Measurements from ENCODE around the gene CPEB3.
"Not testable (repeated sequence)": the region's sequence is repeated elsewhere in the genome, so short reads cannot be mapped to it uniquely, and the experiment has no call there.

Gene CPEB3

GRCh38 chr10:92265687-92266258, 25.1 kb downstream of the CPEB3 start:
- DNase-seq = no peak

- DNase-seq = no peak
Observed at GRCh38 chr10:92264249-92264648, 26.6 kb downstream of the CPEB3 start.

DNA sequence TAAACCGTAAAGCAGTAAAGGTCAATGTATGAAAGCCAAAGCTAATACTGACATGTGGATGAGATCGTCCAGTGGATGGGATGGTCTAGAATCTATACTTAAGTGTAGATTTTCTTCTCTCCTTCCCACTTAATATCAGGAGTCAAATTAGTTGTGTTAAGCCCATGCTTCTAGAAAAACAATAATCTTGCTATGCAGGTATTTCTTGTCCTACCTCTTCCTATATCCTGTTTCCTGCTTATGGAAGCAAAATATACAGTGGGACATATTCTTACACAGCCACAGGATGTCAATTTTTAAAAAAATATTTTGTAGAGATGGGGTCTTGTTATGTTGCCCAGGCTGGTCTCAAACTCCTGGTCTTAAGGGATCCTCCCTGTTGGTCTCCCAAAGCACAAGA, 27.5 kb downstream of the CPEB3 start:
- DNase-seq = no peak

DNA sequence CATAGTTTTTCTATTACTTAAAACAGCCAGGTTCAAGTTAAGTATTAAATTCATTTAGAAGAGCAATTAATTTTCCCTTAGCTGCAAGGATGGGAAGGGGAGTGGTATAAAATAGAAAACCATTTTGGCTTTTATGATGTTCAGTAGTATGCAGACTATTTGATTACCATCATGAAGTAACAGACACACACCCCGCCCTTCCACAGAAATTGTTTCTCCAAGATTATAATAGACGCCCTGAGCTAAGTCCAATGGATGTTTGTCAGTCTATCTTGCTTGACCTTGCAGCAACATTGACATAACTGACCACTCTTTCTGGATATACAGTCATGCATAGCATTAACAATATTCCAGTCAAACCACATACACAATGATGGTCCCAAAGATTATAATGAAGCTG, 42.3 kb downstream of the CPEB3 start:
- no peak for DNase-seq

DNA sequence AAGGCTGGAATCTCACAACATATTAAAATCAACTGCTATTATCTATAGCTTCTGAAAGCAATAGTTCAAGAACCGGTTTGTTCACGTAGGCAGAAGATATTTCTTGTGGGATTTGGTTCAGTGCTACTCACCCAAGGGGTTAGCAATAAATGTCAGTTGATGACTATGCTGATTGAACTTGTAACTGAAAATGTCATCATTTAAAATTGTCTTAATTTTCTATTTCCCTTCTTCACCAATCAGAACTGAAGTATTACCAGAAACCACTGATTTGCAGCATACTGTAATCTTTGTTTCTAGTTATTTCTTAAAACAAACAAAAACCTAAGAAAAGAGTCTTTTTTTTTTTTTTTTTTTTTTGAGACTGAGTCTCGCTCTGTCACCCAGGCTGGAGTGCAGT, 46.1 kb downstream of the CPEB3 start:
- DNase-seq = no peak

DNA sequence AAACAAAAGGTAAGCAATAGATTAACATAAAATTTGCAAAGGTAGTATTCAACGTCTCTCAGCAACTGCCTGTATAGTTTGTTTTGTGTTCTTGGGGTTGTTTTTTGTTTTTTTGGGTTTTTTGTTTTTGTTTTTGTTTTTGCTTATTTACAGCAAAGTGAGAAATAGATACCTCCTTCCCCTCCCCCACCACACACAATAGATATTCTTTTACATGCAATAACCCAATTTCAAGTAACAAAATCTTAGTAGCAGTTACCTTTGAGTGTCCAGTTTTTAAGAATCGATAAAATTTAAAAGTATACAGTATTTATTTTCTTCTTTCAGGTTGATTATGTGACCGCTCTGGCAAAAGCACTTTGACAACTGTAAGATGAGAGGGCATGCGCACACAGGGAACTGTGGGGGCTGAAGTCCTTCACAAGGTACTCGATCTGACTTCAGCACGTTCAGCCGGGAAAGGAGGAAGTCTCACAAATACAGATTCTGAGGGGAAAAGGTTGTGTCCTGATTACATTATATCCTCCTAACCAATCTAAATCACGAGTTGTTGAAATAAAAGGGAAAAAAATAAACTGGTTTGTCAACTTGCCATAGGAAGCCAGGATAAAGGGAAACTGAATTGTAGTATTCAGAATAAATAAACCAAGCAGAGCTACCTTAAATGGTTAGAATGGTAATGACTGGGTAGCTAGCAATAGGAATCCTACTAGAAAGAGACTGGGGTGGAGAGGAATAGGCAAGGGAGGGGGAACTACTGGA, 47.8 kb downstream of the CPEB3 start:
- peak; percentile 25 for DNase-seq

DNA sequence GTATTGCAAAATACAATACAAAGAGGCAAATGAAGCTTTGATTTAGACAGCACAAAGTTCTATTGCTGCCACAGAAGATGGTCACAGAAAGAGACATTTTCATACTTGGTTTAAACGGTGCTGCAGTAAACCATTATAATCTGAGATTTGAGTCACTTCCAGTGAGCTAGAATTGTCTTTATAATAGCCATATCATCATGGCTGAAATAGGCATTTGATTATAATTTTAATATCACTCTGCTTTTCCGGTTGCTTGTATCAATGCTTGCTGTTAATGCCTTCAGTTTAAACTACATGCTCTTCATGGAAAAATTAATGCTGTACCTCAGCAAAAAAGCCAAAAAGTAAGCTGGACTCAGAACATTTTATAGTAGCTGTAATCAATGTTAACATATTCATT, 48.5 kb downstream of the CPEB3 start:
- no peak for DNase-seq

DNA sequence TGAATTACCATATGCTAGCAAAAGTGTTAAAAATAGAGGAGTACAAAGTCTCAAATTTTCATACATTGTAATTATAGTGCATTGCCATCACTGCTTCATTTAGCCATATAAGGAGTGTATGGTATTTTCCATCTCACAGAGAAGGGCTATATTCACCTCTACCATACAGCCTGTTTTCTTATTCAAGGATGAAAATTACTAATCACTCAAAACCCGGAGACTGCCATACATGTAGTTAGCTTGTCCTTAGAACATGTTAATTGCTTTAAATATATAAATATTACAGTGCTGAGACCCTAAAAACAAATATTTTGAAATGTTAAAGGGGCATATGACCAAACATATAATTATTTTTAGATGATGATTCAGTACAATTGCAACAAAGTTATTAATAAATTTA, 49.4 kb downstream of the CPEB3 start:
- no peak for DNase-seq

DNA sequence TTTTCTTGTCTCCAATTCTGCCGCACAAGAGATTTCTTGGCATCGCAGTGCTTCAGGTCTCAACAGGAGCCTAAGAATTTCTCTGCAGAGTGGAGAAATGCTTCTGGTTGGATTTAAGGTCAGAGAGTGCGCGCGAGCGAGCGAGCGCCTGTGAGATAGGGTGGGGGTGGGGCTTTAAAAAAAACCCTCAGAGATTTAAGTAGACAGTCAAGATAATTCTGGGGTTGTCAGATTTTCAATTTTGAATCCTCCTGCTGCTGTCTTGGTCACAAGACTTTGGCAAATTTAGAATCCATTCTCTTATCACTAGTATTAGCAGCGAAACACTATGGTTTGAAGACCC, 49.7 kb downstream of the CPEB3 start:
- no peak for DNase-seq

DNA sequence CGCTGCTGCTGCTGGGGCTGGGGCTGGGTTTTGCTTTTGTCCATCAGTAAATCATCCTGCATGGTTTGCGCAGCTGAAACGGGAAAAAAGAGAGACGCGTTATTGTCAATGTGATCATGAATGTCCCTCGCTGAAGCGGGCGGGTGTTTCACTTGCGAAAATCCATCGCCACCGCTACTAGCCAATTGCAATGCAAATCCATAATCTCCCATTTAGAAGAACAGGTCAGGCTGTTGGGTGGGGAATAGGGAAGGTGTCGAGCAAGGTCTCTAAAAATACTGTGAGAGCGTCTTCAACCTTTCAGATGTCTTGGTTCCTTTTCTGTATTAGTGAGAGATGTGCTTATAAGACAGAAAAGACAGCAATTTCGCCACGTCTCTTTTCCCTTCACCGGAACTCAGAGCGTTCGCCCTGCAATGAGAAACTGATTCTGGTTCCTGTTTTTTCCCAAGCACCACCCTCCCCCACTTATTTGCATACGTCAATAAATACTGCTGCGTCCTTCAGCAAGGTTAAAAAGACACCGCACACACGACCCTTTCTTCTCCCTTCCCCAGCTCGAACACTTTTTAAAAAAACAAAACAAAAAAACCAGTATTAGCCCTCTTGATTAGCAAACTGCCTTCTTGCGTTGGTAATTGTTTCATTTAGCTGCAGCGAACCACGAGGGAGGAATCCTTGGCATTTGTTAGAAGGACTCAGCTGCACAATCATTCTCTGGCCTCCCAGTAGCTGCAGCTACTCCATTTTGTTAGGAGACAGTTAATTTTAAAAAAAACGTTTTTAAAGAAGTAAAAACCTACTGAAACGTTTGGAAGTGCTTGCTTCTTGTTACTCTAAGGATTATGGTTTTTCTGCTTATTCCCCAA, 50.4 kb downstream of the CPEB3 start:
- DNase-seq = peak; percentile 45

DNA sequence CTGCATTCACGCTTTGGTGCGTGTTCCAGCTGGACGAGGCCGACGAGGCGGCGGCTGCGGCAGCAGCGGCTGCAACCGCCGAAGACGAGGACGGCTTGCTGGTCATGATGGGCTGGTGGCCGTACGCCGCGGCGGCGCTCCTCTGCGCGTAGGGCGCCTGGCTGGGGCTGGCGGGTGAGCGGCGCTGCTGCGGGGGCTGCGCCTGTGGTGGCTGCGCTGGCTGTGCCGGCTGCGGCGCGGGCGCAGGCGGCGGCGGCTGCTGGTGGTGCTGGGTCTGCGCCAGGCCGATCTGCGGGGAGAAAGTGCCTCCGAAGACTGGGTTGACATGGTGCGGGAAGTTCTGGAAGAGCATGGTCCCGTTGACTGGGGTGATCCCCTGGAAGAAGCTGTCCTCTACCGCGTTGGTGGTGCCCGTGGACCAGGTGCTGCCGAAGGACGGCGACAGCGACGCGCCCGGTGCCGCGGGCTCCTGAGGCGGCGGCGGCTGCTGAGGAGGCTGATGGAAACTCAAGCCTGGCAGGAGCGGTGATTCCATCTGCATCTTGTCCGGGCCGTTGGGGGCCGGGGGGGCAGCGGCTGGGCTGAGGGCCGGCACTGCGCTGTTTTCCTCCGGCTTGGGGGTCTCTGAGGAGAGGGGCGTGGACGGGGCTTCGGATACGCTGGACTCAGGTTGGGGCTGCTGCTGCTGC, 51.1 kb downstream of the CPEB3 start:
- no peak for DNase-seq

GRCh38 chr10:92239151-92239599, 51.7 kb downstream of the CPEB3 start:
- DNase-seq = no peak

DNA sequence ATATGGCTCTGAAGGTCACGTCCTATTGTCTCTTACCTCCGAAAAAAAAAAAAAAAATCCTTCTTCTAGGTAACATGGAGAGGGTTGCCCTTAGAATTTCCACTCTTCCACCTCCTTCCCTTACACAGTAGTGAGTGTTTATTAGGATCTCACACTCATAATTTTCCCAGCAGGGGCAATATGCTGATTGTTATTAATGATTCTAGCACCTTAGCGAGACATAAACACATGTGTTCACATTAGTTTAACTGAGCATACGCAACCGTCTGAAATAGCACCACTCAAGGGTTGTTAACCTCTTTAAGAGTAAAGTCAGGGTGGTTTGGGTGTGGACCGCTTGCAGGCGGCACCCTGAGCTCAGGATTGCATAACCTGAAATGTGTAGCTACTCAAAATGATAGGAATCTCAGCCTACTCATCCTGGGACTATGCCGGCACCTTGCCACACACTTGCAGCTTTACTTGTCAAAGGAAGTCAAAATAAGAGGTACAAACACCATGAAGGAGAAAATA, 52.2 kb downstream of the CPEB3 start:
- DNase-seq = no peak

DNA sequence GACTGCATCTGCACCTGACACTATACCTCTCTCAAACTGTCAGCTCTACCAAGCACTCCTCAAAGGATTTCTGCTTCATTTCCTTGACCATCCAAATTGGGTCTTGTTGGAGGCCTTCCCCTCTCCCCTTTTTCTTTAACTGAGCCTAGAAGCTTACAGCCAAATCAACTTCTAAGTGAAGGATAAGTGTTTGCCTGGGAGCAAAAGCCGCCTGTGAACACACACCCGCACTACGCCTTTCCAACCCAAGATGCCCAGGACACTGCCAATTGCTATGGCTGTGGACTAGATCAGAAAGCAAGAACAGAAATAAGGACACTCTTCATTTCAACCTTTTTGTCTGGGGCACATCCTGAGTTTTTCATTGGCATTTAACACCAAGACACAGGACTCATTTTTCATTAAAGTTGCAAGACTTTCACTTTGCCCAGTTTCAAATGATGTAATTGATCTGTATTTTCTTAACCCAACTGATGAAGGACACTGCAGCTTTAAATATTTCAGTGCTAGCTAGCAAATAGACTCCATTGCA, 52.8 kb downstream of the CPEB3 start:
- DNase-seq = no peak

DNA sequence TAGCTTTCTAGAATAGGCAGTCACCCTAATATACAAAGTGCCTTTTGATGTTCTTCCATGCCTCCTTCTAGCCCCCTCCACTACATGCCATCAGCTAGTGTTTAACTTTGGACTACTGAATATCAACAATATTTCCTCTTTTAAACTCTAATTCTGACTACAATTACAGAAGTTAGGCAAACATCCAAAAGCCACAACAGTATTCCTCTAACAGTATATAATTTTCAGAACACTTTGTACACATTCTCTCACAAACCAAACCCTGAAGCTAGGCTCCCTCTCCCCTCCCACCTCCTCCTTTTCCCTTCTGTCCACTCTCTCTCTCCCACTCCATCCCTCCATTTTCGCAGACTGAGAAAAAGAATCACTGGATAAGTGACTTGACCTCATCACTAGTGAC, 59.7 kb downstream of the CPEB3 start:
- DNase-seq = no peak

DNA sequence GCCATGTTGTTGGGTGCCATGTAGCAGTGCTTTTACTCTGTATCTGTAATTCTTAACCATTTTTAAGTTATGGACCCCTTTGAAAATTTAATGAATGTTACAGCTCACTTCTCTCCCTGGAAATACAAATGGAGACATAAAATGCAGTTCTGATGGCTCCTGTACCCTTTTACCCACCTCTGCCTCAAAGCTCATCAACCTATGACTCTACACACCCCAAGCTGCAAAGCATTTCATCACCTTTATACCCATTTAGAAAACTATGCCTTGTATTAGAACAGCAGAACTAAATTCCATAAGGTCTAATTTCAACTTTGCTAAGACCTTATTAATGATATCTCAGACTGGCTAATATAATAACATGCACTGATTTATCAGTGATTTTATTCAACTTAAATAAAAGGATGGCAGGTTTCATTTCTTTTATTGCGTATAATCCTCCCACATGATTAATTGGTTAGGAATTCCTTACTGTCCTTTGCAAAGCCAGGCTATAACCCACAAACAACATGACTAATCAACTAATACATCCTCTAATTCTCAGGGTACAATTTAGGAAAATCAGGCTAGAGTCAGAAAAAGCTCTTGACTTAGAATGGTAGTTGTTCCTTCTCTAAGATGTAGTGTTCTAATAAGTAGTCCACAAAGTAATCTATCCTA, 68.1 kb downstream of the CPEB3 start:
- no peak for DNase-seq

DNA sequence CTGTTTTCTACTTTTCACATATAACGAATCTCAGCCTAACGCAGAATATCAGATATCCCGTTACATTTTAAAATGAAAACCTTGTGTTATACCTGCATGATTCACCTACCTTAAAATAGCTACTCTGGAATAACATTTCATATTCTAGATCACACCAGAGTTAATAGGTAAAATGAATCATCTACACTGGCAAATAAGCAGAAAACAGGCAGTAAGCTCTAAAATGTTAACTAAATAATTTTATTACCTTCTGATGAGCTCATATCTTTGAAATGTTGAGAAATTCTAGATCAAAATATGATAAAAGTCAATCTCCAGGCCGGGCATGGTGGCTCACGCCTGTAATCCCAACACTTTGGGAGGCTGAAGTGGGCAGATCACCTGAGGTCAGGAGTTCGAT, 71.3 kb downstream of the CPEB3 start:
- no peak for DNase-seq

DNA sequence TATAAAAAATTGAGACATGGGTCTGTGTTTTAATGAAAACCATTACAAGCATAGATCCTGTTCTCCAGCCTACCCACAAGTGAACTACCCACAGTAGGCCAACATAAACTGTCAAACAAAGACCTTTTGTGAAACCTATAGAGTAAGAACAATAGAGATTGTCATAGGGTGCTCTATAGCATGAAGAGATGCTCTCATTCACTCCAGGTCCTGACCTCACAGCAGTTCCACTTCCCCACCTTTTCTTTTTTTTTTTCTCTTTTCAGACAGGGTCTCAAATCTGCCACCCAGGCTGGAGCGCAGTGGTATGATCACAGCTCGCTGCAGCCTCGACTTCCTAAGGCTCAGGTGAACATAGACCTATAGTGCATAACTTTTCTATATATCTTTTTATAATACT, 72.3 kb downstream of the CPEB3 start:
- DNase-seq = no peak

- DNase-seq = not testable (repeated sequence)
Observed at GRCh38 chr10:92216608-92217007, 74.3 kb downstream of the CPEB3 start.

DNA sequence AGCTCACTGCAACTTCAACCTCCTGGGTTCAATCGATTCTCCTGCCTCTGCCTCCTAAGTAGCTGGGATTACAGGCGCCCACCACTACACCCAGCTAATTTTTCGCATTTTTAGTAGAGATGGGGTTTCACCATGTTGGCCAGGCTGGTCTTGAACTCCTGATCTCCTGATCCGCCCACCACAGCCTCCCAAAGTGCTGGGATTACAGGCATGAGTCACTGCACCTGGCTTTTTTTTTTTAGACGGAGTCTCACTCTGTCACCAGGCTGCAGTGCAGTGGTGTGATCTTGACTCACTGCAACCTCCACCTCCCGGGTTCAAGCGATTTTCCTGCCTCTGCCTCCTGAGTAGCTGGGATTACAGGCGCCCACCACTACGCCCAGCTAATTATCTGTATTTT, 75.7 kb downstream of the CPEB3 start:
- DNase-seq = not testable (repeated sequence)

DNA sequence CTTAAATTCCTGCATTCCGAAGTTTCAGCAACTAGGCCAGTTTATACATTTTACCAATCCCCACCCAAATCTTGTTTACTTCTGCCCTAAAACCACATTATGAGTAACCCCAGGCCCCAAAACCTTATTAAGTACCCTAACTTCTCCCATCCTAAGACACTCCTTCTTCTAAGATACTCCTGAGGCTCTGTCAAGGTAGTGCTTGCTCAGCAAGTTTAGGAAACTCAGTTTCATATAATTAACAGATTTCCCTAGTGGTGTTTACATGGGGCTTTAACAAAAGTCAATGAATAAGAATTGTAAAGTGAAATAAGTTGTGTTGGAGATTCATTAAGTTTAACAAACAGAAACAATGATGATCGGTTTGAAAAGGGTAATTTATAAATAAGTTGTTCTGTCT, 77.8 kb downstream of the CPEB3 start:
- no peak for DNase-seq

DNA sequence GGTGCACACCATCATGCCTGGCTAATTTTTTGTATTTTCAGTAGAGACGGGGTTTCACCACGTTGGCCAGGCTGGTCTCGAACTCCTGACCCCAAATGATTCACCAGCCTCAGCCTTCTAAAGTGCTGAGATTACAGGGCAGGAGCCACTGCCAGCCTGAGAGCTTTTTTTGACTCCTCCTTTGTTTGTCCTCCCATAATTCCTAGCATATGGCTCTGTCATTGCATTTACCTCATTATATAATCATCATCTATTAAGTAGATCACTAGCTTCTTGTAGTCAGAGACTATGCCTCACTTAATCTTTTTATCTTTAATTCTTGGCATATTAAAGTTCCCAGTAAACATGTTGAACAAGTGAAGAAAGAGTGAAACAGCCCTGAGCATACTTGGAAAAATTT, 82.1 kb downstream of the CPEB3 start:
- no peak for DNase-seq
